ENCODE data around the gene SUSD3.
"Not testable (repeated sequence)": the region's sequence is repeated elsewhere in the genome, so short reads cannot be mapped to it uniquely, and the experiment has no call there.

SUSD3 gene

DNA sequence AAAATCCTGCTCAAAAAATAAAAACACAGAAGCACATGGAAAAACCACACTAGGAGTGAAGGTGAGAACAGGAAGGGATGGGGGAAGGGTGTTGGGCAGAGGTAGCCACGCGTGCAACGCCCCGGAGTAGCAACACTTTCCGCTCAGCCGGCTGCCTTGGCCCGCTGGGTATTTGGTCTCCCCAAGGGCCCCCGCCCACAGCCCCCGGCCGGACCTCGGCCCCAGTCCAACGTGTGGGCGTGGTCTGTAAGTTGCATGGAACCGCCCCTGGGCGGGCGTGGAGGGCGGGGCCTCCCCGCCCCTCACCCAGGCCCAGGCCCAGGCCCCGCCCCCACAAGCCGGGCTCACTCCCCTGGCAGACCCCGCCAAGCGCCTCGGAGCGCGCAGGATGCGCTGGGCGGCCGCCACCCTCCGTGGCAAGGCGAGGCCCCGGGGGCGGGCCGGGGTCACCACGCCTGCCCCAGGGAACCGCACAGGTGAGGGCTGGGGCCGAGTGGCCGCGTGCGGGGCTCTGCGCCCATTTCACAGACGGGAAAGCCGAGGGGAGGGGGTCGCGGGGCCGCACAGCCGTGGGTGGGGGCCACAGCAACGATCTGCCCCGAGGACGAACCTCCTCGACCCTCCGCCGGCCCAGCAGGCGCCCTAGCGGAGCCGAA lies at the start of gene SUSD3:
Gene SUSD3 (plus strand): TSS at position 347 of the 656 bp plus-strand sequence. CDS start 42 bp downstream, at position 389.
- DNase-seq: no peak

DNA sequence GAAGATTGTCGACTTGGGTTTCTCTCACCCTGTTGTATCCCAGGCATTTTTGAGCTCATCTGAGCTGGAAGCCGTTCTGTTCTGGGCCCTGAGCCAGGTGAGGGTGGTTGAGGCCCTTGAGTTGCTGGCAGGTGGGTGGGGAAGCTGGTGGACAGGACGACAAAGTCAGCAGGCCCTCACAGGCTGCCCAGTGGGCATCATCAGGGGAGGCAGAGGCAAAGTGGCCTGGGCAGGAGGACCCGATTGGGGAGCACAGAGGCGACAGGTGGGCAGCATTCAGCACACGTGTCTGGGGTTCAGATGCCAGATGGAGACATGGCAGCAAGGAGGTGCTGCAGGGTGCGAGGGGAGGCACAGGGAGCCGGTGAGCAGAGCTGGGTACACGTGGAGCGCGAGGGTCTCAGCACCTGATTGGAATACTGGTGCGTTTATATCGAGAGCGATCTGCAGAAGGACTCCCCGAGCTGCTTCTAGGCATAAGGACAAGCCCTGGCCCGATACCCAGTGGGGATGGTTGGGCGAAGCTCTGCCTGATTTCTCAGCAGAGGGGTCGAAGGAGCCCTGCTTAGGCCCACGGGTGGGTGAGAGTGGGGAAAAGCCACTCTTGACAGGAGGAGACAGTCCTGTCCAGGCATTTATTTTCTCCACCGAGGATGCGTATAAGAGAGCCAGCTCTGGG lies 49.0 kb upstream of the SUSD3 start:
- no peak for DNase-seq

DNA sequence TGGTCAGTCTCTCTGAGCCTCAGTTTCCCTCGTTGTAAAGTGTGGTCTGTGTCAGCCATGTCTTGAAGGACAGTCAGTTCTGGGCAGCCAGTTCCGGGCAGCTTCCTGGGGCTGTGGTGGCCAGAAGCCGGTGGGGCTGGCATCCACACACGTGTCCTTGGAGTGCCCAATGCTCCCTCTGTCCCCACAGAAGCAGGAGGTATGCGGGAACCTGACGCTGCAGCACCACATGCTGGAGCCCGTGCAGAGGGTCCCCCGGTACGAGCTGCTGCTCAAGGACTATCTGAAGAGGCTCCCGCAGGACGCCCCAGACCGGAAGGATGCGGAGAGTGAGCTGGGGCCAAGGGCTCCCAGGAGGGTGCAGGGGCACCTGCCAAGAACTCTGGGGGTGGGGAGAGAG lies 48.4 kb upstream of the SUSD3 start:
- no peak for DNase-seq

DNA sequence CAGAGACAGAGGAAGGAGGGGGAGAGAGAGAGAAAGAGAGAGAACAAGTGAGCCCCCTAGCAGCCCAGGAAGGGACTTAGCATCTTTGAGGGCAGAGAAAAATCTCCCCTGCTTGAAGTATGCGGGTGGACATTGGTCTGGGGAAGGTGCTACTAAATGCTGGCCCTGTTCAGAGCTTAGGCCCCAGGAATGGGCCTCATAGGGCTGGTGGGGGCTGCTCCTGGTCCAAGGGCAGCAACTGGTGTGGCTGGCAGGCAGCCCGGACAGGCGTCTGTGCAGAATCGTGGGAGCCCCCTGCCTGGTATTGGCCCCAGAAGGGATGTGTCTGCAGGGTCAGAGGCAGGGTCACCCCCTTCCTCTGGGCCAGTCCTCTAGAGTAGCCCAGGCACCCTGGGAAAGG lies 47.8 kb upstream of the SUSD3 start:
- no peak for DNase-seq

DNA sequence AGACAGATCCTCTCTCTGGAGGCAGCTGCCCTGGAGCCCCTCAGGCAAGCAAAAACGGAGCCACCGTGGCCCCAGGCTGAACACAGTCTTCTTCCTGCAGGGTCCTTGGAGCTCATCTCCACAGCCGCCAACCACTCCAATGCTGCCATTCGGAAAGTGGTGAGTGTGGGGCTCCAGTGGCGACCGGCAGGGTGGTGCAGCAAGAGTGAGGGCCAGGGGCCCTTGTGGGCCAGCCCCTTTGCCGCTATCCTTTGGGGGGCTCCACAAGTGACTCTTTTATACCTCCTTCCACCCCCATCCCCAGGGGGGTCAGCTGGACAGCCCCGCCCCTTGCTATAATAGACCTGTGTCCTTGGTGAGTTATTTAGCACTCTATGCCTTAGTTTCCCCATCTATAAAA lies 47.4 kb upstream of the SUSD3 start:
- no peak for DNase-seq

DNA sequence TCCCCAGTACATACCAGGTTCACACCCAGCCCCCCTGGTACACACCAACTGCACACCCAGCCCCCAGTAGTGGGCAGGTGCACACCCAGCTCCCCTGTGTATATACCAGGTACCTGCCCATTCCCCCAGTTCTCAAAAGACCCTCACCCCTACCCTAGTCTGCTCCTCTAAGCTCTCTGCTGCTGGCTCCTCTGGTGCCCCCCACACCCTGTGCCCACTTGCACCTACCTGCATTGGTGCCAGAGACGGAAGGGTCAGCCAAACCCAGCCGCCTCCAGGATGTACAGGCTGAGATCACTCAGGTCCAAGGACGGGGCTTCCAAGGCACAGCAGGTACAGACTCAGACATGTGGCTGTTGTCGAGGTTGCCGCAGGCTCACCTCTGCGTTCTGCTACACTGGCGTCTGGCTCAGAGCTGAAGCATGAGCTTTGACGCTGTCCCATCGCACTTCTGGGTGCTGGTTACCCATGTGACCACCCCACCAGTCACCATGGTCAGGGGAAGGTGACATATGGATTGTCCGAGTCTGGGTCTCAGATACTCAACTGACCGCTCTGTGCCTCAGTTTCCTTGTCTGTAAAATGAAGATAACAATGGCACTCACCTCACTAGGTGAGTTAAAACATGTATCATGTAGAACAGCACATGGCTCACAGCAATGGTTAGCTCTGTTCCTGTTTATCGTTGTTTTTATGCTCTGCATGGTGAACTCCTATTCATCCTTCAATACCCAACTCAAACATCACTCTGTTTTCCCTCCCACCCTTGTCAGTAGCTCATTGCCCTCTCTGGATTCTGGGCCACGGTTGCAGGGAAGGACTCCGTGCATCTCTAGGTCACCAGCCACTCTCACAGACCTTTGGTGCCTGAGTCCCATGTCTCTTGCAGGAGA lies 45.3 kb upstream of the SUSD3 start:
- no peak for DNase-seq

DNA sequence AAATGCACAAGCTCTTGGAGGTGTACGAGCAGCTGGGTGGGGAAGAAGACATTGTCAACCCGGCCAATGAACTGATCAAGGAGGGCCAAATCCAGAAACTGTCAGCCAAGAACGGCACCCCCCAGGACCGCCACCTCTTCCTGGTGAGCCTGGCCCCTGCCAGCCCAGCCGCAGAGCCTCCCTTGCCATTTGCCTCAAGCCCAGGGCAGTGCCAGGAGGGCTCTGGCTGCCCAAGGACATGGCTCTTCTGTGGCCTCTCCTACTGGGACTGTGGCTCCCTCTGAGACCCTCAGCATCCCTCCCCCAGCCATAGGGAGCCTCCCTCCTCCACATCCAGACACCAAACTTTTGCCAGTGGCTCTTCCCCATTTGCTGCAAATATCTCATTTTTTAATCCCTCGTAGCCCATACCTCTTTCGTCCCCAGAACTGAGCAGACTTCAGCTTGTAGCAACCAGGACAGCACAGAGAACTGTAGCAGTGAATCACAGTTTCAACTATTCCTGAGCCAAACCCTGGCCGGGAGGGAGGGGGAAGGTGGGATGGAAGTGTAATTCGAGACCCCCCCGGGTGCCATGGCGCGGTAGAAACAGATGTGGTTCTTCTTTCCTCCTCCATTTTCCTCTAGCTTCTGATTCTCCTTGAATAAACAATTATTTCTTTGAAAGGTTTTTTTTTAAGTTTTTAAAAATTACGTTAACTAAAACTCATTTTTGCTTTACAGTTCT lies 44.5 kb upstream of the SUSD3 start:
- no peak for DNase-seq

DNA sequence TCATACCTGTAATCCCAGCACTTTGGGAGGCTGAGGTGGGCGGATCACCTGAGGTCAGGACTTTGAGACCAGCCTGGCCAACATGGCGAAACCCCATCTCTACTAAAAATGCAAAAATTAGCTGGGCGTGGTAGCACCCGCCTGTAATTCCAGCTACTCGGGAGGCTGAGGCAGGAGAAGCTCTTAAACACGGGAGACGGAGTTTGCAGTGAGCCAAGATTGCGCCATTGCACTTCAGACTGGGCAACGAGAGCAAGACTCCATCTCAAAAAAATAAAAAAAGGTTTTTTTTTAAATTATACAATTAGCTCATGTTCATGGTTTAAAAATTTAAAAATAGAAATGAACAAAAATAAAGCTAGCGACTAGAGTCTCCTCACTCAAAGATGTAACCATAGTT lies 43.3 kb upstream of the SUSD3 start:
- DNase-seq: not testable (repeated sequence)

DNA sequence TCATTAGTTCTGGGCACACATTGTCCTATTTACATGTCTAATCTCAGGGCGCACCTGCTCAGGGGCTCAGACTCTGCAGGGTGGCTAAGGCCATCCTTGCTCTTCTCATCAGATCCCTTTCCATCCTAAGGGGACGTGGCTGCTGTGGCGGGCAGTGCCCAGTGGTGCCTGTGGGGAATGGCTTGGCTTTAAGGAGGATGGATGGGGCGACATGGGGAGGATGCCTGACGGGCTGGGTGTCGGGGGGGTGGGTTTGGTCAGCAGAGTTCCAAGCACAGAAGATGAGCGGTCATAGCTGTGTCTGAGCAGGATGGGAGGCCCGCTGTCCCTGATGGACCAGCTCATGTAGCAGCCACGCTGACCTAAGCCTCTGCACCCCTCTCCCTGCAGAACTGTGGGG lies 40.9 kb upstream of the SUSD3 start:
- DNase-seq: no peak

DNA sequence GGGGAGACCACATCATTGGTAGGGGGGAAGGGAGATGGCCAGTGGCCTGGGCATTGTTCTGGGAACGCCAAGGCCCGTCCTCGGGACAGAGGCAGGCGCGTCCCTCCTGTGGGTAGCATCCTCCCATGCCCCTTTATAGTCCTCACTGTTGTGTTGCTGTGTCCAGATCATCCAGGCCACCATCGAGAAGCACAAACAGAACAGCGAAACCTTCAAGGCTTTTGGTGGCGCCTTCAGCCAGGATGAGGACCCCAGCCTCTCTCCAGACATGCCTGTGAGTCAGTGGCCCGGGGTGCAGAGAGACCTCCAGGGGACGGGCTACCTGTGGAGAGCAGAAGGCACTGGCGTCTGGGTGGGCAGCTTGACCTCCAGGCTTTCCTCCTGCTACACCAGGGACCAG lies 38.4 kb upstream of the SUSD3 start:
- no peak for DNase-seq

DNA sequence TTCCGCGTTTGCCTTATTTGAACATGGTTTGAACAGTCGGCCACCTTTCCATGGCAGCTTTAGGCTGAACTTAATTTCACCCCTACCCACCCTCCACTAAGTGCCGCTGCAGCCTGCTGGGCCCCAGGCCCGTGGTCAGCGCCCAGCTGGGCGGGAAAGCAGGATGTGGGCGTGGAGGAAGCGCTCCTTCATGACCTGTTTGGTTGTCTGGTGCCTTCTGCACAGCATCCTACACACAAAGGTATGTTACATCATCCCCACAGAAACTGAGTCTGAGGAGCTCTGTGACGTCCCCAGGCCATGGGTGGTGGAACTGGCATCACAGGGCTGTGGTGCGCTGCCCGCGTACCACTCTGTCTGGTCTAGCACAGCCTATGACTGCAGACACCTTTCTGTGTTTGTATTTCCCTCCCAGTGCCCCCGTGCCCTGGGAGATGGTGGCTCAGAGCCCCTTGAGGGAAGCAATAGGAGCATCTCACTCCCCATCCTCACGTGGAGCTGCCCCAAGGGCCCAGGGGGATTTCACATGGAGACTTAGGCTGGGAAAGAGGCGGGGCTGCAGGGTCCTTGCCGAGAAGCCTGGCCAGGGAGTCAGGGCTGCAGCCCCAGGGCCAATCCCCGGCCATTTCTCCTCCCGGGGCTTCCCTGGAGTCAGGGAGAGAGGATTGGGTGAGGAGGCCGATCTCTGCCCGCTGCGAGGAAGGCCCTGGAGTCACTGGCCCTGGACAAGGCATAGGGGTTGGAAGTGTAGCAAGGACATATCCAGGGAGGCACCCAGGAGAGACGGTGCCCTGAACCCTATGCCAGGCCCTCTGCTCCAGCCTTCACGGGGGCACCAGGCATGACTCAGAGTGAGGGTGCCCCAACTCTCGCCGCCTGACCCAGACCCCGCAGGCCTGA lies 37.5 kb upstream of the SUSD3 start:
- no peak for DNase-seq

DNA sequence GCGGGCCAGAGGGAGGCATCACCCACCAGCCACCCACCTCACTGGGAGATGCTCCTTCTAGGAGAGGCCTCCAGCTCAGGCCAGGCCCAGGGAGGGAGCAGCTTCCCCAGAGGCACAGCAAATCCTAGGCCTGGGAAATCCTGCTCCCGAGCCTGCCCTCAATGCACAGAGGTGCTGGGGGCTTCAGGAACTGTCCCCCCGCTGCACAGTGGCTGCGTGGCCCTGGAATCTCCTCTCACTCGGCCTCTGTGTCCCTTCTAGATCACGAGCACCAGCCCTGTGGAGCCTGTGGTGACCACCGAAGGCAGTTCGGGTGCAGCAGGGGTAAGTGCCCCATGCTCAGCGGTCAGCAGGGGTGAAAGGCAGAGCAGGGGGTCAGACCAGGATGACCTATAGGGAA lies 36.4 kb upstream of the SUSD3 start:
- DNase-seq: no peak

DNA sequence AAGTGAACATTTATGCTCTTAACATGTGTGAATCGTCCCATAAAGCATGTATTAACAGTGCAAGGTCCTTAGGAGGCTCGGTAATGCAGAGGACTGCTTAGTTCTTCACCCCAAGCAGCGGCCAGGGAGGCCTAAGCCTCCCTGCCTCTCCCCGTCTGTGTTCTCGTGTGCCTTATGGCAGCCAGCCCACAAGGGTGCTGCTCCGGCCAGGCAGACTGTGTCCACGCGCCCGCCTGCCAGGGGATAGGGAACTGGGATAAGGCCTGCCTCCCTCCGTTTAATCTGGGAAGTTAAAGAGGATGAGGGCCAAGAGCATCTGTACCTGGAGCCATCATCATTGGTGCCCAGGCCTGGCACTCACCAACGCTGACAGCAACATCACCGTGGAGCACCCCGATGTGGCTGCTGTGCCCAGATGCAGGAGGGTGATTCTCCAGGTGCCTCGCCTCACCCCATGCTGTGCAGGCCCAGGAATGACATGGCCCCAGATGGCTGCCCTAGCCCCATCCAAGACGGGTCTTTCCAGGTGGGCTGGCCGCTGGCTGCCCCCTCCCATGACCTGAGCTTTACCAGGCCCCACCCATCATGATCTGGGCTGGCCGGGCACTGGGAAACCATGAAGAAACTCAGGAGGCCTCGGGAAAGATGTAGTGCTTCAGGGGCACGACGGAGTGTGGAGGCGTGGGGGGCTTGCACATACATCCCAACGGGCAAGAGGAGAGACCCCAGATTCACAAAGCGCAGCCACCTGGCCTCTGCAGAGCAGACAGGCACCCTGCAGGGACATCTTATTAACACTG lies 35.6 kb upstream of the SUSD3 start:
- no peak for DNase-seq

DNA sequence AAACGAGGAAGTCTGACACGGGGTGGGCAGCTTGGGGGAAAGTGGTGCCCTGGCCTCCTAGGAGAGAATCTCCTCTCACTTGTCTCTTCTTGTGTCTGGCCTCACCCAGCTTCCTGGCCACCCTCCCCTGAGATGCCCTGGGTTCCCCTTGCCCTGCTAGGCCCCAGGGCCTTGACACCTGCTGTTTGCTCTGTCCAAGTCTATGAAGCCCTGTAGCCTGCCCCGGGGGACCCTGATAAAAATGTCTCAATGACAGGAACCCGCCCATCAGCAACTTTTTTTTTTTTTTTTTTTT lies 35.0 kb upstream of the SUSD3 start:
- no peak for DNase-seq

DNA sequence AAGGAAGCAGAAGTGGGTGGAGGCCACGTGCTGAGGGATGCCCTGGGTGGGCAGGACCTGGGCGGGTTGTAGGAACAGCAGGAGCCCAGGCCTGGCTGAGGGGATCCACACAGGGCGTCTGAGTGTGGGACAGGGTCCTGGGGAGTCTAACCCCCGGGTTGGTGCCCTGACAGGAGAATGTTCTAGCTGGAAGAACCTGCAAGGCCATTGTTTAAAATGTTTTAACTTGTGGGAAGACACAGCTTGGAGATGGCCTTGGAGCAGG lies 33.9 kb upstream of the SUSD3 start:
- no peak for DNase-seq

DNA sequence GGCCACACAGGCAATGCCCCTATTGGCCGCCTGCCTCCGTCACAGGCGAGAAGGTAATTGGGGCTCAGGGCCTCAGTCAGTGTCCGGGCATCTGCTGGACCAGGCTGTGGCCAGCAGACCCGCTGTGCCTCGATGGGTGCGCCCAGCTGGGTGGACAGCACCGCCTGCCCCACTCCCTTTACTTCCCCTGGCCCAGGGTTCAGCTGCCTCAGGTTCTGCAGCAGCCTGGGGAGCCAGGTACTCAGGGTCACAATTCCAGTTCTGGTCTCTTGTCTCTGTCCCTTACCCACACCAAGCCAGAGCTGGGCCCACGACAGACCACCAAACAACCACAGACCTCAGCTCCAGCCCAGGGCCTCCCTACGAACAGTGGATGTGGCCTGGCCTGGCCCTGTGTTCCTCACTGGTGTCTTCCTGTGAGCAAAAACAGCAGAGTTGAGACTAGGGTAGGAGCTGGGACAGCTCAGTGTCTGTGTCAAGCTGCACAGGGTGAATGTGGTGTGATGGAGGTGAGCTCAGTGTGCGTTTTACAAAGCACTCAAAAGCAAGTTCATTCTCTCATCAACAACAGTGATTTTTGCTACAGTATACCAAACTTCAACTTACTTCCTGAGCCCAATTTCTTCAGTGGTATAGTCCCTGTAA lies 33.4 kb upstream of the SUSD3 start:
- DNase-seq: no peak

DNA sequence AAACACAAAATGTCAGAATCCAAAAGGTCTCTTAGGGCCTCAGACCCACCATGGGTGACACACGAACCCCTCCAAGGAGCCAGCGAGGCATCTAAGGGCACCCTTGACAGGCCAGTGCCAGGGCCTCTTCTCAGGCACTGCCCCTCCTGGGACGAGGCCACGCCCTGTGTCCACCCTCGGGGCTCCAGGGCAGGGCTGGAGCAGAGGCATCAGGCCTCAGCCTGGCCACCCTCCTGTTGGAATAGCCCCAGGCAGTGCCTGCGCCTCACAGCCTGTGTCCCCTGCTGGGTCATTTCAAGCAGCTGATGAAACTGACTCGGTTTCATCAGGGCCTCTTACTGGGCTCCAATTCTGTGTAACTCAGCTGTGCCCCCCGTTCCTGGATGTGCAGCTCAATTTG lies 32.8 kb upstream of the SUSD3 start:
- DNase-seq: no peak

DNA sequence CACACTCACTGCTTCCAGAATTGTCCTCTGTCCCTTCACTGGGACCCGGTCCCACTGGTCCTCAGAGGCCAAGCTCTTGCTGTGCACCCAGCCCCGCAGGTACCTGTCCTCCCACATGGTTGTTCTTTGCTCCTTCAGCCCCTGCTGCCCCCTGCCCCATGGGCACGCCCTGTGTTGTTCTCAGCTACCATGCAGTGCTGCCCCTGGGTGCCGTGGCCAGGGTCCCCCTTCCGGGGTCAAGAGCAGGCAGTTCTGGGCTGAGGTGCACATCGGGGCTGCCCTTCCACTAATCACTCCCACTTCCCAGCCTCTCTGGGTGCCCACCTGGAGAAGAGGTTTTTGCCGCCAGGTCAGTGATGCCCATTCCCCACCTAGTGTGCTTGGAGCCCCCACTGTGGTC lies 31.9 kb upstream of the SUSD3 start:
- no peak for DNase-seq

DNA sequence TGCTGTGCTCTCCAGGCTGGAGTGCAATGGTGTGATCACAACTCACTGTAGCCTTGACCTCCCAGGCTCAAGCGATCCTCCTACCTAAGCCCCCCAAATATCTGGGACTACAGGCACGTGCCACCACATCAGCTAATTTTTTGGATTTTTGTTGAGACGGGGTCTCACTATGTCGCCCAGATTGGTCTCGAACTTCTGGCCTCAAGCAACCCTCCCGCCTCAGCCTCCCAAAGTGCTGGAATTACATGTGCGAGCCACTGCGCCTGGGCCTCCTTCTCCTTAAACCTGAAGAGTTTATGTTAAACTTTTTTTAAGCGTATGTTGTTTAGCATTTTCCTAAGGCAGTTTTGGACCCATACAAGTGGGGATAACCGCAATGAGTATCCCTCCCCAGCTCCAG lies 30.8 kb upstream of the SUSD3 start:
- DNase-seq: no peak

DNA sequence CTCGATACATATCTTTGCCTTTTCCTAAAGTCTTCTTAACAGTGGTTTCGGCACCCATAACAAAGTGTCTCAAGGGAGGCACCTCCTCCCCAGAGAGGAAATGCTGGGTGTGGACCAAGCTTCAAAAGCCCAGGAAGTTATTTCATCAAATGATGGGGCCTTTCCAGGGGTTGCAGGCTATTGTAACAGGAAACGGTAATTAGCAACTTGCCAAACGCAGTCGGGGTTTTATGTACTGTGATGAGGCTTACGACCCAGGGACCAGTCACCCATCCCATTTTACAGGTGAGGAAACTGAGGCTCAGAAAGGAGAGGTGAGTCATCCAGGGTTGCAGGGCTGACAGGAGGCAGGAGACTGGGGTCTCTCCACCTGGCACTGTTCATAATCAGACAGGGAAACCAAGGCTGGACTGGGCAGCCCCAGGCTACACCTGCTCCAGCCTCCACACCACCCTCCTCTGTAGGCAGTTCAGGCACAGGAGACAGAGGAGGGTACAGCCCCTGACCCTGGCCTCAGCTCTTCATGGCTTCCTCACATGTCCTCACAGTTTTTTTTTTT lies 30.0 kb upstream of the SUSD3 start:
- no peak for DNase-seq

Measured in NCI-H2081 treated with DMSO at 0.1 percent for 48 hours (cell line).